Ecto neural progenitor cell (in vitro differentiated cells): ENCODE data around the gene TTYH2.
"Not testable (repeated sequence)": the region's sequence is repeated elsewhere in the genome, so short reads cannot be mapped to it uniquely, and the experiment has no call there.

Source experiments
- DNase-seq: peaks from one replicate; pipeline ENCODE4 v3.0.0-alpha.2; 2018; ENCODE audit warnings: low spot score

TTYH2 gene

GRCh38 chr17:74237321-74237720, 23.9 kb downstream of the TTYH2 start:
- no peak for DNase-seq

DNA sequence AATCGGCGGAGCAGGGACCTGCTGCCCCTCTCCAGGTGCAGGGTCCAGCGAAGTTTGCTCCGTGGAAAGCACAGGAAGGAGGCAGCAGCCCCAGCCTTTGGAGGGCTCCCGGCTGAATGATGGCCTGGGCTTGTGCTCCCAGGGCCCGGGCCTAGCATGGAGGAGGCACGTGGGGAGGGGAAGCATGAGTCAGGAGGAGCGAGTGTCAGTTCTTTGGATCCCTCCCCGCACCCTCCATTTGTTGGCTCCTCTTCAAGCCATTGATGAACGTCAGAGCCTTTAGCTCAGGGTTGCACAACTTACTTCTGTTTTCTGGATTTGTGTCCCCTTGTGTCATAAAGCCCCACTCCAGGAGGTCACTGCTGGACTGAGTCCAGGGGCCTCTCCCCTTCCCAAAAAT, 25.8 kb downstream of the TTYH2 start:
- DNase-seq = no peak

DNA sequence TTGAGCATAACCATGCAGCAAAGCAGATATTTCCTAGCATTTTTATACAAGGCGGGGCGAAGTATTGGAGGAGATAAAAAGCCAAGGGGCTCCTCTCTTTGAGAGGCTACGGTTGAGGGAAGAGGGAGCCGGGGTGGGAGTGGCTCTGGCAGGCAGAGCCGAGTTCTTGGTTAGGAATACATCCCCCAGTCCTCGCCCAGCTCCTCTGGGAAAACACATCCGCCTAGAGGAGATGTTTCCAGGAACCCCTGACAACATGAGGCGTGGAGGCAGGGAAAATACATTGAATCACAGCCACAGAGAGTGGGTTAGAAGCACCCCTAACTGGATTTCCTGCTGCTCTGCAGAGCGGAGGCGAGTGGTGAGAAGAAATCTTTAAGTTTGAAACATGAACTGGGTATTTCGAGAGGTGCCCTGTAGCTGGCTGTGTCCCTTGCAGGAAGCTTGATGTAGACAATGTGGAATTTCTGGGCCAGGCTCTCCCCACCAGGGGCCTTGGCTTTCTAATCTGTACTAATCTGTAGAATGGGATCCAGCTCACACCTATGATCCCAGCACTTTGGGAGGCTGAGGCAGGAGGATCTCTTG, 27.3 kb downstream of the TTYH2 start:
- no peak for DNase-seq

DNA sequence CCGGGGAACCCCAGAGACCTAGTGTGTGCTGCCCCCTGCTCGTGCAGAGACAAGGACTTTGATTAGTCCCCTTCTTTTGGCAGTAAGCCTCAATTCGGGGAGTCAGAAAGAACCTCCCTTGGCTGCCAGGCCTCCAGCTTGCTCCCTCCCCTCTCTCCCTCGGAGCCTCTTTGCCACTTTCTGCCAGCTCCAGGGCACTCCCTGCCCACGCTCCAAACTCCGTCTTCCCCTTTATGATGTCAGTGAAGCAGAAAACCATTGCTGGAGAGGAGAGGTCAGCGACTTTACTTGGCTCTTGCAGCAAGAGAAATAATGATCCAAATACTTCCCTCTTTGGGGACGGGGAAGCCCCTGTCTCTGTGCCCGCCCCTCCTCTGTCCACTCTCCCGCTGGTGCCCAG, 28.1 kb downstream of the TTYH2 start:
- no peak for DNase-seq

GRCh38 chr17:74241847-74242246, 28.5 kb downstream of the TTYH2 start:
- no peak for DNase-seq

DNA sequence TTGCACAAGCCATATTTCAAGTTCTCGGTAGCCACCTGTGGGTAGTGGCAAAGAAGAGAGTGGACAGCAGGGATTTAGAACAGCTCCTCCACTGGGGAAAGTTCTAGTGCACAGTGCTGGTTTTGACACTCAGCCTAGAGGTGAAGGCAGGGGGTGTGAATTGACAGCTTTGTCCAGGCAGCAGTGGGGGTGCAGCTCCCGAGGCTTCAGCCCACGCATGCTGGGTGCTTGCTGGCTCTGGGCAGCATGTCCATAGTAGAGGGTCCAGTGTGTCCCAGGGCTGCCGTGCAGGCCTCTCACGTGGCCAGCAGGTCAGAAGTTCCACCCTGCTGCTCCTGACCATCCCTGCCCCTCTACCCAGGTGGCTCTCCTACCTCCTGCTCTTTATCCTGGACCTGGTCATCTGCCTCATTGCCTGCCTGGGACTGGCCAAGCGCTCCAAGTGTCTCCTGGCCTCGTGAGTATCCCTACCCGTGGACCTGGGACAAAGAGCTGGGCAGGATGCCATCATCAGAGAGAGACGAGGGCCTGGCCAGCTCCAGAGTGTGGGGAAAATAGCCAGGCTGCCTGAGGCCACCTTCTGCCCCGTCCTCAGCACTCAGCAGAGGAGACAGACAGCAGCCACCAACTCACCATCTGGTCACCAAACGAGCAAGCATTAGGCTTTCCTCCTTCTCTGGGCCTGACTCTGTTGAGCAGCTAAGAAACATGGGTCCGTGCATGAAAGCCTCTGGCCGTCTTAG, 29.8 kb downstream of the TTYH2 start:
- DNase-seq = no peak

DNA sequence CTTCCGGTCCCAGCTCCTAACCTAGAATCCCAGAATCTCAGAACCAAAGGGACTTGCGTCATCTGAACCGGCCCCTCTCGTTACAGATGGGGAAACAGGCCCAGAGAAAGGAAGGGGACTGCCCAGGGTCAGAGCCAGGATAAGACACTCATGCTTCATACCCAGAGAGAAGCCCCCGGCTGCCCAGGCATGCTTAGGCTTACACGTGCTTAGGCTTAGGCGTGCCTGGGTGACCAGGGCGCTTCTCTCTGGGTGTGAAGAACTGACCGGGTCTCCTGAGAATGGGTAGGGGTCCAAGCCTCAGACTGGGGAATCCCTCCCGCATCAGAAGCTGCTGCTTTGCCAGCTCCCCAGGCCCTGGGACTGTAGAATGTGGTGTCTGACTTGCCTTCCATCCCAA, 30.8 kb downstream of the TTYH2 start:
- DNase-seq = no peak

- no peak for DNase-seq
Measured at GRCh38 chr17:74244548-74244947, 31.2 kb downstream of the TTYH2 start.

DNA sequence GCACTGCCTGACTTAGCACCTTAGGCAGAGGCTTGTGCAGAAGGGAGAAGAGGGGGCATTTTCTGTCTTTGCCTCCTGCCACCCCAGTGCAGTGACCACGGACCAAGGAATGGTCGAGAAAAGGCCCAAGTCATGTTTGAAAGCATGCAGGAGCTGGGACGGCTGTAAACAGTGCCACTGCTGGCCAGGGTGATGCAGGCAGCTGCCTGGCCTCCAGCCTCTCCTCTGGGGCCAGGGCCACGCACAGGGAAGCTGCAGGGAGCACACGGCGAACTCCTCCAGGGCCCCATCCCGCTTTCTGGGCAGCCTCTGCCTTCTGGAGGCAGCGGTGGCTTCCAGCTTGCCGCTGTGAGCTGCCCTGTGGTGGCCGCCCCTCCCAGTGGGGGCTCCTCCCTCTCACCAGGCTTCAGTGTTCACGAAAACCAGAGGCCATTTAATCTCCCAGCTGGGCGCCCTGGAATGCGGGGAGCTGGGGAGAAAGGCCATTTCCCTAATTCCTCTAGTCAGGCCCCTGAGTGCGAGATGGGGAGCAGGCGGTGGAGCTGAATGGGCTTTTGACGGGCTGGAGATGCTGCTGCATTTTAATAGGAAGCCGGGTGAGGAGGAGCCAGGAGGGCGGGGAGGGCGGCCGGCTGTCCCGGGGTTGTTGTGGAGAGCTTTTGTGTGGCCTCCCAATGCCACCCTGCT, 31.9 kb downstream of the TTYH2 start:
- DNase-seq = peak; percentile 92

DNA sequence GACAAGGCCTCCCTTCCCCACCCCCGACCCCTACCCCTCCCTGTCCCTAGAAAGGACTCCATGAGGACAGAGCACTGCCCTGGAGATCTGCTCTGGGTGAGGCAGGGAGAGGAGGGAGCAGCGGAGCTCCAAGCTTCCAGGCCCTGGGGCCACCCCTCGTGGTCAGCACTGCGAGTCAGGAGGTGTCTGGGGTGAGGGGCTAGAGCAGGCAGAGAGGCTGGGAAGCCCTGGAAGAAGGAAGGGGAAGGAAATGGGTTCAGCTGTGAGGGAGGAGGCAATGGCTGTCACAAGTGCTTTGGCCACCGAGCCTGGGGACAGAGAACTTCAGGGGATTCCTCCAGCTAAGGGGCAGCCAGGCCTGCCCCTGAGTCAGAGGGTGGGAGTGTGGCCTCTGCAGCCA, 32.5 kb downstream of the TTYH2 start:
- DNase-seq = no peak

GRCh38 chr17:74249590-74250270, 36.4 kb downstream of the TTYH2 start:
- DNase-seq = no peak

- no peak for DNase-seq
Measured at GRCh38 chr17:74250324-74250995, 37.1 kb downstream of the TTYH2 start.

- DNase-seq = no peak
Measured at GRCh38 chr17:74251051-74251450, 37.7 kb downstream of the TTYH2 start.

DNA sequence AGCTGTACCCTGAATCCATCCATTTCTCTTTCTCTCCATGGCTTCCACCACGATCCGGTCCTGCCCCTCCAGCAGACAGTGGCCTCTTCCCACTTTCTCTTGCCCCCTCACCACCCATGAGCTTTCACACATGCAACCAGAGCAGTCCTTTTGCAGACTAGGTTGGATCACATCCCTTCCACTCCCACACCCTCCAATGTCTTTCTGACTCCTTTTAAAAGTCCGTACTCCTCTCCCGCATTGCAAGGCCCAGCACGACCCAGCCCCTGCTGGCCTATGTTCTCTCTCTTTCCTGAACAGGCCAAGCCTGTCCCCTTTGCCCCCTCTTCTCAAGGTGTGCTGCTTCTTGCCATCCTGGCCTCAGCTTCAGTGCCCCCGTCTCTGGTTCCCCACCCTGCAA, 38.2 kb downstream of the TTYH2 start:
- no peak for DNase-seq

DNA sequence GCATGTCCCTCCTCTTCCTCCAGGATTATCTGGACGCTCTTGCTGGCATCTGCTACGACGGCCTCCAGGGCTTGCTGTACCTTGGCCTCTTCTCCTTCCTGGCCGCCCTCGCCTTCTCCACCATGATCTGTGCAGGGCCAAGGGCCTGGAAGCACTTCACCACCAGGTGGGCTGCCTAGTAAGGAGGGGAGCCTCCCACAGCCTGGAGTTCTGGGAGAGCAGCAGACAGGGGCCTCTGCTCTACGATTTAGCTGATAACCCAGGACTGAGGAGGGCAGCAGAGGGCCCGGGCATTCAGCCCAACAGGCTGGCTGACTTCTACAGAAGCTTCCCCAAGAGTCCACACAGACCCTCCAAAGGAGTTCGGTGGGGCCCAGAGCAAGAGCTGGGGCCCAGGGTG, 38.8 kb downstream of the TTYH2 start:
- DNase-seq = no peak

GRCh38 chr17:74253036-74253435, 39.7 kb downstream of the TTYH2 start:
- no peak for DNase-seq

DNA sequence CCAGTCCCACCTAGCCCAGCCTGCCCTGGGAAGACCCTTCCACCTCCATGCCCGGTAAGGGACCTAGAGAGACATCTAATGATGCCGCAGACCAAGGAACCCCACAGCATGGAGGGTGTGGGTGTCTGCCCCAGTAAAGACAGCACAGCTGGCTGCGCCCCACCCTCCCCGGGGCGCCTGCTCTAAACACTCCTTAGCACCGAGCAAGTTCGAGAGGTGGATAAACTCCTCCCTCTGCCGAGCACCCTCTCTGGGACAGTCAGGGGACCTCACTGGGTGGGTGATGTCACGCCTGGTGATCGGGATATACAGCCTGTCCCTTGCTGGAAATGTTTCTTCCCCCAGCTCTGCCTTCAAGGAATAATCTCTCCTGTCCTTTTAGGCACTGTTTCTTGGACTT, 43.9 kb downstream of the TTYH2 start:
- DNase-seq = no peak

GRCh38 chr17:74259667-74260524, 46.5 kb downstream of the TTYH2 start:
- no peak for DNase-seq

DNA sequence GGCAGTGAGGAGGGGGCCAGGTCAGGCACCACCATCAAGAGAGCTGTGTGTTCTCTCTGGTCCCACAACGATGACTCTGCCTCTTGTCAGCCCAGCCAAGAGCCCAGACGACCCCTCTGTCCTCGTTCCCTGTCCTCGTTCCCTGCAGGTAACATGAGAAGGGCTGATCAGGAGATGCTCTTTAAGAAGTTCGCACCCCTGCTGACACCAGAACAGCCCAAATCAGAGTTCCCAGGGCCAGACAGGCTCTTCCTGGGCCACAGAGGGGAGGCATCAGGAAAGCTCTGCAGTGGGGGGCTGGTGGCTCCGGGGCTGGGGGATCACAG, 47.1 kb downstream of the TTYH2 start:
- no peak for DNase-seq

DNA sequence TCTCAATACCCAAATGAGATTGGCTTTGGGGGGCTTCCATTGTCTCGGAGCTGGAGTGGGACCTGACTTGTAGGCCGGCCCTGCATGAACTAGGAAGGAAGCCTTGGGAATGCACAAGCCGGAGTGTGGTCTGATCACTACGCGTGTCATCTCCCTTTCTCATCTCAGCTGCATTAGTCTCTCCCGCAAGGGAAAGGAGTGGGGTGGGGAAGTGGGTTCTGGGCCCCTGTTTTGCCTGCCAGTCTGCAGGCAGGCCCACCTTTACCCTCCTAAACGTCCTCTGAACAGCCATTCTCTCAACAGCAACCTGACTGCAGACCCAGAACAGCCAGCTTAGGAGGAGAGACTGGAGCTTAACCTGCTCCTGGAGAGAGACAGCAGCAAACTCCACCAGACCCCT, 49.2 kb downstream of the TTYH2 start:
- no peak for DNase-seq

DNA sequence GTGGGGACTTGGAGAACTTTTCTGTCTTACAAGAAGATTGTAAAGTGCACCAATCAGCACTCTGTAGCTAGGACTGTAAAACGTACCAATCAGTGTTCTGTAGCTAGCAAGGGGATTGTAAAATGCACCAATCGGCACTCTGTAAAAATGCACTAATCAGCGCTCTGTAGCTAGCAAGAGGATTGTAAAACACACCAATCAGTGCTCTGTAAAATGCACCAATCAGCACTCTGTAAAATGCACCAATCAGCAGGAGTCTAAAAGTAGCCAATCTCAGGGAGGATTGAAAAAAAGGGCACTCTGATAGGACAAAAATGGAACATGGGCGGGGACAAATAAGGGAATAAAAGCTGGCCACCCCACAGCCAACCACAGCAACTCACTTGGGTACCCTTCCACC, 53.7 kb downstream of the TTYH2 start:
- DNase-seq = not testable (repeated sequence)

DNA sequence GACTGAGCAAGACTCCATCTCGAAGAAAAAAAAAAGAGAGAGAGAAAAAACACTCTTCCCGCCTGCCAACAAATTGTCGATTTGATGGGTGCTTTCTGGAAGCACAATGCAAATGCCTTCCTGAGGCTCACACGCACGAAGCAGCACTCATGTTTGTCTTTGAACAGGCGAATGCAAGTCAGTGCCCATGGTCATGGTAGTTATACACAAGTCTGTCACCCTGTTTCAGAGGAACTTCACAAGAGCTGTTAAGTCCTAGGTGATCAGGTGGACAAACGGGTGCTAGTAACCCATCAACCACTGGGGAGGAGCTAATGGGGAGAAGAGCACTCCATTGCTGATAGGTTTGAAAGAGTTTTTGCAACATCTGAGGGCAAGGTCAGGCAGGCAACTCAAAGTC, 54.2 kb downstream of the TTYH2 start:
- no peak for DNase-seq
